ENCODE results near the gene CLDN2.
"Not testable (repeated sequence)": the region's sequence is repeated elsewhere in the genome, so short reads cannot be mapped to it uniquely, and the experiment has no call there.

CLDN2 gene

GRCh38 chrX:106919932-106920452 is at the start of gene CLDN2:
TSS of gene CLDN2 (plus strand) at chrX:106920402. CDS start at chrX:106928229, 7,827 bp downstream.
- no peak for DNase-seq (ENCODE audit: low read depth)

- DNase-seq (ENCODE audit: low read depth) = not testable (repeated sequence)
These were observed 47.4 kb upstream of the CLDN2 start for GRCh38 chrX:106872796-106873195.

- DNase-seq (ENCODE audit: low read depth) = no peak
These were observed 46.1 kb upstream of the CLDN2 start for GRCh38 chrX:106874075-106874474.

- DNase-seq (ENCODE audit: low read depth) = no peak
These were observed 45.1 kb upstream of the CLDN2 start for GRCh38 chrX:106875151-106875550.

- no peak for DNase-seq (ENCODE audit: low read depth)
These were observed 30.7 kb upstream of the CLDN2 start for GRCh38 chrX:106889468-106889867.

GRCh38 chrX:106891762-106892460 is 28.3 kb upstream of the CLDN2 start:
- DNase-seq (ENCODE audit: low read depth) = no peak

GRCh38 chrX:106894392-106894909 is 25.8 kb upstream of the CLDN2 start:
- no peak for DNase-seq (ENCODE audit: low read depth)

- DNase-seq (ENCODE audit: low read depth) = no peak
These were observed 25.2 kb upstream of the CLDN2 start for GRCh38 chrX:106894978-106895452.

GRCh38 chrX:106897259-106897658 is 22.9 kb upstream of the CLDN2 start:
- no peak for DNase-seq (ENCODE audit: low read depth)

- no peak for DNase-seq (ENCODE audit: low read depth)
These were observed 21.7 kb upstream of the CLDN2 start for GRCh38 chrX:106898462-106898861.

- DNase-seq (ENCODE audit: low read depth) = no peak
These were observed 20.9 kb upstream of the CLDN2 start for GRCh38 chrX:106899276-106899675.

- no peak for DNase-seq (ENCODE audit: low read depth)
These were observed 20.4 kb upstream of the CLDN2 start for GRCh38 chrX:106899841-106900240.

- DNase-seq (ENCODE audit: low read depth) = no peak
These were observed 18.9 kb upstream of the CLDN2 start for GRCh38 chrX:106901341-106901740.

GRCh38 chrX:106901781-106902219 is 18.4 kb upstream of the CLDN2 start:
- no peak for DNase-seq (ENCODE audit: low read depth)

GRCh38 chrX:106902684-106903083 is 17.5 kb upstream of the CLDN2 start:
- DNase-seq (ENCODE audit: low read depth) = no peak

- DNase-seq (ENCODE audit: low read depth) = no peak
These were observed 16.8 kb upstream of the CLDN2 start, which contains the start of gene RIPPLY1 for GRCh38 chrX:106903291-106903824. TSS of gene RIPPLY1 (minus strand) at chrX:106903341. CDS start at chrX:106903287, 54 bp downstream.

GRCh38 chrX:106903856-106904528 is 16.2 kb upstream of the CLDN2 start:
- DNase-seq (ENCODE audit: low read depth) = no peak

- DNase-seq (ENCODE audit: low read depth) = no peak
These were observed 15.0 kb upstream of the CLDN2 start for GRCh38 chrX:106905064-106905708.

GRCh38 chrX:106906361-106906760 is 13.8 kb upstream of the CLDN2 start:
- no peak for DNase-seq (ENCODE audit: low read depth)

GRCh38 chrX:106912864-106913263 is 7.3 kb upstream of the CLDN2 start:
- DNase-seq (ENCODE audit: low read depth) = no peak

- DNase-seq (ENCODE audit: low read depth) = peak; percentile 7
These were observed 2.2 kb upstream of the CLDN2 start for GRCh38 chrX:106917830-106918500.

Measured in T-helper 22 cell (primary cell).